ENCODE measurements around the gene CFAP99. TPM values are rescaled to one million over a fixed set of nuclear protein-coding genes. Genes with fewer than 3 reads are reported as not detected.
A peak's percentile ranks its signal among the peaks of the same experiment; 100 is the strongest.

The CFAP99 gene
- total RNA-seq, 2 donors from 2014 or later: 0.32 to 0.49 TPM

DNA sequence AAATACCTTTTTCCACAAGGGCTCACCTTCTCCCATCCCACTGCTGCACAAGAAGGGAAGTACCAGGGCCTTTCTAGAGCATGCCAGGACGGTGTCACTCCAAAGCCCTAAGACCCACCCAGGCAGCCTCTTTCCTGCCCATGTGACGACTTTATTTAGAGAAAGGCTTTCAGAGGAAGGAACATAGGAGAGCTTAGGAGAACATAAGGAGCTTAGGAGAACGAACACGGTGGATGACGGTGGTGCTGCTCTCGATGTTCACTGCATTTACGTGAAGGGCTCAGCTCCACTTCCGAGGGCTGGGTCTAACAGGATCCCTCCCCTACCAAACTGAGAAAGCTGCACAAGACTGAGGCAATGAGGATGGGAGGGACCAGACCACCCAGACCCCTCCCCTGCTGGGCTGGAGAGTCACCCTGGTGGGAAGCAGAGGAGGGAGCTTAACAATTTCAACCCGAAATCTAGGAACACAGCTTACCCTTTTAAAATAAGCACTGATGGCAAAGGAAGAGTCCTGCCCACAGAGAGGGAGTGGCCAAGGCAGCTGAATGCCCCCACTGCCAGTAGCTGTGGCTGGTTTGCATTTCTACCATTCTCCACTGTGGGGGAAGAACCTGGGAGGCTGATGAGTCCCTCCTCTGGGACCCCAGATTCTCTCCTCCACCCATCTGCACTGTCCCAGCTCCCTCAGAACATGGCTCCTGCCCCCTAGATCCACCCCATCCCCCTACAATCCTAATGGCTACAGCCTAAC lies 30.1 kb upstream of the CFAP99 start:
- no peak for DNase-seq
- no peaks in the 10 kb centered on the region for H3K4me1 ChIP-seq
- no peaks in the 10 kb centered on the region for H3K36me3 ChIP-seq
- no peaks in the 10 kb centered on the region for H3K9me3 ChIP-seq
- no peaks in the 10 kb centered on the region for H3K27me3 ChIP-seq
- H3K9ac ChIP-seq (ENCODE audit: low read depth in 2 of 2, low read length in 2 of 2): no peak overlapping the region
- intact Hi-C loops (cut with DNase I): no loop called here
- no peak for TF ChIP-seq CTCF (IDR thresholded peaks at IDR 0.05)
- H3K27ac ChIP-seq: no peak overlapping the region
- H3K4me3 ChIP-seq: no peak overlapping the region

GRCh38 chr4:2389691-2390090 lies 29.1 kb upstream of the CFAP99 start:
- Histone ChIP-seq H3K4me3 (no peak overlapping the region), H3K27ac (no peak overlapping the region), H3K27me3 (no peaks in the 10 kb centered on the region), H3K9me3 (no peaks in the 10 kb centered on the region), H3K36me3 (no peaks in the 10 kb centered on the region), H3K9ac (ENCODE audit: low read depth in 2 of 2, low read length in 2 of 2) (no peak overlapping the region), H3K4me1 (no peaks in the 10 kb centered on the region)
- TF ChIP-seq CTCF (IDR thresholded peaks at IDR 0.05): no peak
- no peak for DNase-seq
- intact Hi-C loops (cut with DNase I): no loop called here

GRCh38 chr4:2390146-2390545 lies 28.6 kb upstream of the CFAP99 start:
- no peak overlapping the region for H3K4me3 ChIP-seq
- intact Hi-C loops (cut with DNase I): no loop called here
- no peaks in the 10 kb centered on the region for H3K4me1 ChIP-seq
- H3K27me3 ChIP-seq: no peaks in the 10 kb centered on the region
- no peak for TF ChIP-seq CTCF (IDR thresholded peaks at IDR 0.05)
- no peaks in the 10 kb centered on the region for H3K36me3 ChIP-seq
- DNase-seq: no peak
- H3K27ac ChIP-seq: no peak overlapping the region
- H3K9me3 ChIP-seq: no peaks in the 10 kb centered on the region
- H3K9ac ChIP-seq (ENCODE audit: low read depth in 2 of 2, low read length in 2 of 2): no peak overlapping the region

- H3K9me3 ChIP-seq: no peaks in the 10 kb centered on the region
- H3K4me1 ChIP-seq: no peaks in the 10 kb centered on the region
- no peak for DNase-seq
- H3K9ac ChIP-seq (ENCODE audit: low read depth in 2 of 2, low read length in 2 of 2): no peak overlapping the region
- no peak for TF ChIP-seq CTCF (IDR thresholded peaks at IDR 0.05)
- H3K4me3 ChIP-seq: no peak overlapping the region
- H3K36me3 ChIP-seq: no peaks in the 10 kb centered on the region
- no peaks in the 10 kb centered on the region for H3K27me3 ChIP-seq
- H3K27ac ChIP-seq: no peak overlapping the region
- intact Hi-C loops (cut with DNase I): no loop called here
These were observed 27.9 kb upstream of the CFAP99 start for GRCh38 chr4:2390784-2391421.

DNA sequence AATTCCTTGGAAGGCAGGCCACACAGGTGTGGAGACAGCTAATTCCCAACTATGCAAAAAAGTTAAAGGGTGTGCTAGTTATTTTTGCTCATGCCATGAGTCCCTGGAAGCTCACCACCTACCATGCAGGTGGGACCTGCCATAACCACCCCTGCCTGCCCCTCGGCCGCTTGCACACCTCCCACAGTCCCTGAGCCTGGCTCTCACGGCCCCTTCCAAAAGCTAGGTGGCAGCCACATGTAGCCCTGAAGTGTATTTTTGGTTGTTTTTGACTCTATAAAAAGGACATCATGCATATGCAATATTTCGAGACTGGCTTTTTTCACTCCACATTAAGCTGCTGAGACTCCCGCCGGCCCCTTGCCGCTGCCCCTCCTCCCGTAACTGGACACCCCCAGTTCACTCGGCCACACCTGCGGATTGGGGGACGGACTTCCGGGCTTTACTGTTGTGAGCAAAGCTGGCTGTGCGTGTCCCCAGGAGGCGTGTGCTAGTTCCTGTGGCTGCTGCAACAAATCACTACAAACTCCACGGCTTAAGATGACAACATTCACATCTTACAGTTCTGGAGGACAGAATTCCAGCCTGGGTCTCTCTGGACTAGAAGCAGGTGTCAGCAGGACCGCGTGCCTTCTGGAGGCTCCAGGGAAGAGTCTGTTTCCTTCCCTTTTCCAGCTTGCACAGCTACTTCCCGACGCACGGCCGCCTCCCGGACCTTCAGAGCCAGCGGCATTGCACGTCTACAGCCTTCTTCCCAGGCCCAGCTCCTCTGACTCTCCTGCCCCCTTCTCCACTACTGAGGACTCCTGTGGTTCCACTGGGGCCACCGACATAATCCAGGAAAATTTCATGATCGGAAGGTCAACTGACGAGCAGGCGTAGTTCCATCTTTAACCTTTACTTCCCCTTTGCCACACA lies 25.1 kb upstream of the CFAP99 start:
- Histone ChIP-seq H3K4me3 (no peak overlapping the region), H3K9me3 (no peaks in the 10 kb centered on the region), H3K4me1 (no peaks in the 10 kb centered on the region), H3K27me3 (no peaks in the 10 kb centered on the region), H3K36me3 (no peaks in the 10 kb centered on the region), H3K9ac (ENCODE audit: low read depth in 2 of 2, low read length in 2 of 2) (peak overlapping the region; percentile 21 to 30), H3K27ac (no peak overlapping the region)
- TF ChIP-seq CTCF (IDR thresholded peaks at IDR 0.05): no peak
- DNase-seq: peak; percentile 50
- intact Hi-C loops (cut with DNase I): no loop called here

All from colonic mucosa (tissue), 4 donors.